GM23338 (cell line): ENCODE measurements around the gene FAM83F. TPM values are rescaled to one million over a fixed set of nuclear protein-coding genes. Genes with fewer than 3 reads are reported as not detected.

Experiments used
- ATAC-seq: fragments of 200-7000 bp; cut with Tn5 transposase; 3 replicates; pipeline ENCODE4 v1.9.1; 2020
- DNase-seq: peaks from one replicate; pipeline ENCODE4 v3.0.0-alpha.2; 2015; ENCODE audit warnings: low spot score
- H2AFZ ChIP-seq: fragments of 200-600 bp; sonication (generic); 2 replicates; pipeline ENCODE4 v1.8.0; 2016; ENCODE audit warnings: antibody characterized with exemption, mild to moderate bottlenecking, moderate library complexity
- H3F3A ChIP-seq: fragments of 200-600 bp; sonication (generic); replicated peaks from 2 replicates; pipeline ENCODE4 v1.8.0; 2017; ENCODE audit warnings: antibody characterized with exemption, mixed run types, low read depth
- H3K27ac ChIP-seq: fragments of 200-600 bp; sonication (generic); 2 replicates; pipeline ENCODE4 v1.6.1; 2016; ENCODE audit warnings: low read depth
- H3K27me3 ChIP-seq: fragments of 200-600 bp; sonication (generic); 2 replicates; pipeline ENCODE4 v1.8.0; 2016; ENCODE audit warnings: mild to moderate bottlenecking, mixed run types, moderate library complexity; ENCODE audit not compliant: insufficient read depth
- H3K36me3 ChIP-seq: fragments of 200-600 bp; sonication (generic); 2 replicates; pipeline ENCODE4 v1.8.0; 2016; ENCODE audit warnings: mild to moderate bottlenecking; ENCODE audit not compliant: insufficient read depth
- H3K4me1 ChIP-seq: fragments of 200-600 bp; sonication (generic); 2 replicates; pipeline ENCODE4 v1.8.0; 2016; ENCODE audit warnings: mild to moderate bottlenecking, moderate library complexity; ENCODE audit not compliant: insufficient read depth
- H3K4me2 ChIP-seq: fragments of 200-600 bp; sonication (generic); 2 replicates; pipeline ENCODE4 v1.7.1; 2017; ENCODE audit warnings: mixed run types
- H3K4me3 ChIP-seq: fragments of 200-600 bp; sonication (generic); 2 replicates; pipeline ENCODE4 v1.6.1; 2016; ENCODE audit warnings: mixed run types
- H3K79me2 ChIP-seq: fragments of 200-600 bp; sonication (generic); replicated peaks from 2 replicates; pipeline ENCODE4 v1.8.0; 2017; ENCODE audit warnings: mild to moderate bottlenecking; ENCODE audit not compliant: insufficient read depth
- H3K9me2 ChIP-seq: fragments of 200-600 bp; sonication (generic); 2 replicates; pipeline ENCODE4 v1.8.0; 2017; ENCODE audit not compliant: insufficient read depth
- H4K20me1 ChIP-seq: fragments of 200-600 bp; sonication (generic); replicated peaks from 2 replicates; pipeline ENCODE4 v1.8.0; 2017; ENCODE audit warnings: mild to moderate bottlenecking; ENCODE audit not compliant: insufficient read depth
- H3K27ac Mint-ChIP-seq: 2 replicates; pipeline ENCODE4 v1.8.0; 2020; ENCODE audit warnings: inconsistent platforms, mild to moderate bottlenecking, moderate library complexity, mixed read lengths
- H3K27me3 Mint-ChIP-seq: 3 replicates; pipeline ENCODE4 v1.8.0; 2022; ENCODE audit warnings: low read depth, mild to moderate bottlenecking, moderate library complexity, mixed read lengths, inconsistent platforms; ENCODE audit not compliant: insufficient read depth, poor library complexity
- H3K36me3 Mint-ChIP-seq: 3 replicates; pipeline ENCODE4 v1.8.0; 2021; ENCODE audit warnings: low read depth, mild to moderate bottlenecking, inconsistent platforms, moderate library complexity, mixed read lengths
- H3K4me1 Mint-ChIP-seq: 3 replicates; pipeline ENCODE4 v1.8.0; 2020; ENCODE audit warnings: mild to moderate bottlenecking, inconsistent platforms, mixed read lengths
- H3K4me3 Mint-ChIP-seq: 3 replicates; pipeline ENCODE4 v1.8.0; 2021; ENCODE audit warnings: moderate library complexity, mild to moderate bottlenecking, inconsistent platforms, mixed read lengths
- H3K9me3 Mint-ChIP-seq: 3 replicates; pipeline ENCODE4 v1.8.0; 2020; ENCODE audit warnings: moderate library complexity, mild to moderate bottlenecking, inconsistent platforms, mixed read lengths
- CREB1 ChIP-seq: fragments of 250-450 bp; sonication (Bioruptor Pico); IDR thresholded peaks from 2 replicates; pipeline ENCODE4 v1.5.0; 2020; ENCODE audit warnings: low read depth, mild to moderate bottlenecking, moderate library complexity
- CTCF ChIP-seq, 2 experiments: fragments of 200-600 bp in 1 of 2; sonication (generic) in 1 of 2; conservative IDR thresholded peaks; 2 replicates each; pipeline versions ENCODE4 v1.5.1 to v1.6.1; 2016 to 2017; ENCODE audit warnings: antibody characterized with exemption in 2 of 2, low read depth in 2 of 2, mild to moderate bottlenecking in 2 of 2, moderate library complexity in 1 of 2
- ETS1 ChIP-seq: IDR thresholded peaks from 2 replicates; pipeline ENCODE4 v1.6.1; 2016; ENCODE audit warnings: antibody characterized with exemption
- EZH2 ChIP-seq: fragments of 200-600 bp; sonication (generic); IDR thresholded peaks from one replicate; pipeline ENCODE4 v1.8.0; 2017; ENCODE audit warnings: antibody characterized with exemption, mild to moderate bottlenecking, low read depth; ENCODE audit not compliant: unreplicated experiment
- EZH2phosphoT487 ChIP-seq: fragments of 200-600 bp; sonication (generic); IDR thresholded peaks from one replicate; pipeline ENCODE4 v1.8.1; 2018; ENCODE audit warnings: antibody characterized with exemption; ENCODE audit not compliant: unreplicated experiment
- JUNB ChIP-seq: IDR thresholded peaks from one replicate; pipeline ENCODE4 v1.6.1; 2016; ENCODE audit warnings: antibody characterized with exemption; ENCODE audit not compliant: unreplicated experiment
- NANOG ChIP-seq: IDR thresholded peaks from 2 replicates; pipeline ENCODE4 v1.6.1; 2016; ENCODE audit warnings: antibody characterized with exemption, borderline replicate concordance
- POLR2AphosphoS5 ChIP-seq: IDR thresholded peaks from 2 replicates; pipeline ENCODE4 v1.6.1; 2016; ENCODE audit warnings: antibody characterized with exemption, low read depth
- STAT1 ChIP-seq: IDR thresholded peaks from one replicate; pipeline ENCODE4 v1.6.1; 2016; ENCODE audit warnings: antibody characterized with exemption; ENCODE audit not compliant: unreplicated experiment
- ZNF114 ChIP-seq: fragments of 250-450 bp; sonication (Bioruptor Pico); IDR thresholded peaks from 2 replicates; pipeline ENCODE4 v1.5.0; 2020; ENCODE audit warnings: mild to moderate bottlenecking, moderate library complexity
- ZNF331 ChIP-seq: fragments of 250-450 bp; sonication (Bioruptor Pico); IDR thresholded peaks from 2 replicates; pipeline ENCODE4 v1.5.0; 2020; ENCODE audit warnings: low read depth, mild to moderate bottlenecking, moderate library complexity
- polyA plus RNA-seq: library from polyadenylated mRNA; unstranded; fragments of >200 nt; fragmentation: Nextera tagmentation; extraction: Ambion mirVana; gene quantifications from 2 replicates; pipeline ENCODE4 v1.2.1, GENCODE V29; 2016
- total RNA-seq: library from RNA; depleted of rRNA; stranded (reverse); fragments of >200 nt; shearing (Covaris generic); gene quantifications from 2 replicates; pipeline ENCODE4 v1.2.3, GENCODE V29; 2014
- TF ChIP-seq, protein P1 (sequence below): IDR thresholded peaks from one replicate; pipeline ENCODE4 v1.6.1; 2018; ENCODE audit warnings: antibody characterized with exemption; ENCODE audit not compliant: unreplicated experiment
- TF ChIP-seq, protein P2 (sequence below): fragments of 250-450 bp; sonication (Bioruptor Pico); IDR thresholded peaks from 2 replicates; pipeline ENCODE4 v1.5.0; 2020; ENCODE audit warnings: mild to moderate bottlenecking, moderate library complexity

Gene FAM83F
- total and polyA plus RNA-seq, 2 experiments from 2014 or later: 3.7 to 15.9 TPM

DNA sequence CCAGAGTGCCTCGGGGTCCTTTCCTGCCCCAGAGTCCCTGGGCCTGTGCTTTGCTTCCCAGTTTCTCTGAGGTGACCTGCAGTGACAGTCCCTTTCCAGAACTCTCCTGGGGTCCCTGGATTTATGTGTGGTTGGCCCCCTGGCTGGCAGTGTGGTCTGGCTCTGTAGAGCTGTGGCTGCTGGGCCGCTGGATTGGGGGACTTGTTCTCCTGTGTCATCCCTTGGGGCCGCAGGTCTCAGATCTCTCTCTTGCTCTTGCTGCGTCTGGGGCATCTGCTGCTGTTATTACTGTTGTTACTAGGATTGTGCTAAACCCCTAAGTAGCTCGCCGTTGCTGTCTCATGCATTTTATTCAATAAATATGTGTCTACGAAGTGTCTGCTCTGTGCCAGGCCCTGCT, 31.9 kb downstream of the FAM83F start:
- H3K4me2 ChIP-seq: no peak overlapping the region
- no peaks in the 10 kb centered on the region; the same call in 2 of the 3 replicates for H3K9me3 Mint-ChIP-seq
- H3K4me1 ChIP-seq: peaks cover 8% of the 10 kb centered on the region; the same call in 1 of the 2 replicates
- TF ChIP-seq CTCF (conservative IDR thresholded peaks at IDR 0.05; ENCODE audit: low read depth in 2 of 2) (no peak), CREB1 (CRISPR knock-in tag) (no peak), EZH2phosphoT487 (no peak), POLR2AphosphoS5 (no peak), JUNB (no peak), ZNF114 (CRISPR knock-in tag) (no peak), STAT1 (no peak), ETS1 (no peak), EZH2 (no peak), ZNF331 (CRISPR knock-in tag) (no peak), NANOG (no peak)
- TF ChIP-seq, protein P1, sequence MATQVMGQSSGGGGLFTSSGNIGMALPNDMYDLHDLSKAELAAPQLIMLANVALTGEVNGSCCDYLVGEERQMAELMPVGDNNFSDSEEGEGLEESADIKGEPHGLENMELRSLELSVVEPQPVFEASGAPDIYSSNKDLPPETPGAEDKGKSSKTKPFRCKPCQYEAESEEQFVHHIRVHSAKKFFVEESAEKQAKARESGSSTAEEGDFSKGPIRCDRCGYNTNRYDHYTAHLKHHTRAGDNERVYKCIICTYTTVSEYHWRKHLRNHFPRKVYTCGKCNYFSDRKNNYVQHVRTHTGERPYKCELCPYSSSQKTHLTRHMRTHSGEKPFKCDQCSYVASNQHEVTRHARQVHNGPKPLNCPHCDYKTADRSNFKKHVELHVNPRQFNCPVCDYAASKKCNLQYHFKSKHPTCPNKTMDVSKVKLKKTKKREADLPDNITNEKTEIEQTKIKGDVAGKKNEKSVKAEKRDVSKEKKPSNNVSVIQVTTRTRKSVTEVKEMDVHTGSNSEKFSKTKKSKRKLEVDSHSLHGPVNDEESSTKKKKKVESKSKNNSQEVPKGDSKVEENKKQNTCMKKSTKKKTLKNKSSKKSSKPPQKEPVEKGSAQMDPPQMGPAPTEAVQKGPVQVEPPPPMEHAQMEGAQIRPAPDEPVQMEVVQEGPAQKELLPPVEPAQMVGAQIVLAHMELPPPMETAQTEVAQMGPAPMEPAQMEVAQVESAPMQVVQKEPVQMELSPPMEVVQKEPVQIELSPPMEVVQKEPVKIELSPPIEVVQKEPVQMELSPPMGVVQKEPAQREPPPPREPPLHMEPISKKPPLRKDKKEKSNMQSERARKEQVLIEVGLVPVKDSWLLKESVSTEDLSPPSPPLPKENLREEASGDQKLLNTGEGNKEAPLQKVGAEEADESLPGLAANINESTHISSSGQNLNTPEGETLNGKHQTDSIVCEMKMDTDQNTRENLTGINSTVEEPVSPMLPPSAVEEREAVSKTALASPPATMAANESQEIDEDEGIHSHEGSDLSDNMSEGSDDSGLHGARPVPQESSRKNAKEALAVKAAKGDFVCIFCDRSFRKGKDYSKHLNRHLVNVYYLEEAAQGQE: no peak
- TF ChIP-seq, protein P2, sequence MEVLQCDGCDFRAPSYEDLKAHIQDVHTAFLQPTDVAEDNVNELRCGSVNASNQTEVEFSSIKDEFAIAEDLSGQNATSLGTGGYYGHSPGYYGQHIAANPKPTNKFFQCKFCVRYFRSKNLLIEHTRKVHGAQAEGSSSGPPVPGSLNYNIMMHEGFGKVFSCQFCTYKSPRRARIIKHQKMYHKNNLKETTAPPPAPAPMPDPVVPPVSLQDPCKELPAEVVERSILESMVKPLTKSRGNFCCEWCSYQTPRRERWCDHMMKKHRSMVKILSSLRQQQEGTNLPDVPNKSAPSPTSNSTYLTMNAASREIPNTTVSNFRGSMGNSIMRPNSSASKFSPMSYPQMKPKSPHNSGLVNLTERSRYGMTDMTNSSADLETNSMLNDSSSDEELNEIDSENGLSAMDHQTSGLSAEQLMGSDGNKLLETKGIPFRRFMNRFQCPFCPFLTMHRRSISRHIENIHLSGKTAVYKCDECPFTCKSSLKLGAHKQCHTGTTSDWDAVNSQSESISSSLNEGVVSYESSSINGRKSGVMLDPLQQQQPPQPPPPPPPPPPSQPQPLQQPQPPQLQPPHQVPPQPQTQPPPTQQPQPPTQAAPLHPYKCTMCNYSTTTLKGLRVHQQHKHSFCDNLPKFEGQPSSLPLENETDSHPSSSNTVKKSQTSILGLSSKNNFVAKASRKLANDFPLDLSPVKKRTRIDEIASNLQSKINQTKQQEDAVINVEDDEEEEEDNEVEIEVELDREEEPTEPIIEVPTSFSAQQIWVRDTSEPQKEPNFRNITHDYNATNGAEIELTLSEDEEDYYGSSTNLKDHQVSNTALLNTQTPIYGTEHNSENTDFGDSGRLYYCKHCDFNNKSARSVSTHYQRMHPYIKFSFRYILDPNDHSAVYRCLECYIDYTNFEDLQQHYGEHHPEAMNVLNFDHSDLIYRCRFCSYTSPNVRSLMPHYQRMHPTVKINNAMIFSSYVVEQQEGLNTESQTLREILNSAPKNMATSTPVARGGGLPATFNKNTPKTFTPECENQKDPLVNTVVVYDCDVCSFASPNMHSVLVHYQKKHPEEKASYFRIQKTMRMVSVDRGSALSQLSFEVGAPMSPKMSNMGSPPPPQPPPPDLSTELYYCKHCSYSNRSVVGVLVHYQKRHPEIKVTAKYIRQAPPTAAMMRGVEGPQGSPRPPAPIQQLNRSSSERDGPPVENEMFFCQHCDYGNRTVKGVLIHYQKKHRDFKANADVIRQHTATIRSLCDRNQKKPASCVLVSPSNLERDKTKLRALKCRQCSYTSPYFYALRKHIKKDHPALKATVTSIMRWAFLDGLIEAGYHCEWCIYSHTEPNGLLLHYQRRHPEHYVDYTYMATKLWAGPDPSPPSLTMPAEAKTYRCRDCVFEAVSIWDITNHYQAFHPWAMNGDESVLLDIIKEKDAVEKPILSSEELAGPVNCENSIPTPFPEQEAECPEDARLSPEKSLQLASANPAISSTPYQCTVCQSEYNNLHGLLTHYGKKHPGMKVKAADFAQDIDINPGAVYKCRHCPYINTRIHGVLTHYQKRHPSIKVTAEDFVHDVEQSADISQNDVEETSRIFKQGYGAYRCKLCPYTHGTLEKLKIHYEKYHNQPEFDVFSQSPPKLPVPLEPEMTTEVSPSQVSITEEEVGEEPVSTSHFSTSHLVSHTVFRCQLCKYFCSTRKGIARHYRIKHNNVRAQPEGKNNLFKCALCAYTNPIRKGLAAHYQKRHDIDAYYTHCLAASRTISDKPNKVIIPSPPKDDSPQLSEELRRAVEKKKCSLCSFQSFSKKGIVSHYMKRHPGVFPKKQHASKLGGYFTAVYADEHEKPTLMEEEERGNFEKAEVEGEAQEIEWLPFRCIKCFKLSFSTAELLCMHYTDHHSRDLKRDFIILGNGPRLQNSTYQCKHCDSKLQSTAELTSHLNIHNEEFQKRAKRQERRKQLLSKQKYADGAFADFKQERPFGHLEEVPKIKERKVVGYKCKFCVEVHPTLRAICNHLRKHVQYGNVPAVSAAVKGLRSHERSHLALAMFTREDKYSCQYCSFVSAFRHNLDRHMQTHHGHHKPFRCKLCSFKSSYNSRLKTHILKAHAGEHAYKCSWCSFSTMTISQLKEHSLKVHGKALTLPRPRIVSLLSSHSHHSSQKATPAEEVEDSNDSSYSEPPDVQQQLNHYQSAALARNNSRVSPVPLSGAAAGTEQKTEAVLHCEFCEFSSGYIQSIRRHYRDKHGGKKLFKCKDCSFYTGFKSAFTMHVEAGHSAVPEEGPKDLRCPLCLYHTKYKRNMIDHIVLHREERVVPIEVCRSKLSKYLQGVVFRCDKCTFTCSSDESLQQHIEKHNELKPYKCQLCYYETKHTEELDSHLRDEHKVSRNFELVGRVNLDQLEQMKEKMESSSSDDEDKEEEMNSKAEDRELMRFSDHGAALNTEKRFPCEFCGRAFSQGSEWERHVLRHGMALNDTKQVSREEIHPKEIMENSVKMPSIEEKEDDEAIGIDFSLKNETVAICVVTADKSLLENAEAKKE (CRISPR knock-in tag): no peak
- no peak overlapping the region for H2AFZ ChIP-seq
- H3K27me3 Mint-ChIP-seq: peaks cover 7% of the 10 kb centered on the region
- H3K79me2 ChIP-seq: no peaks in the 10 kb centered on the region
- no peak overlapping the region for H3K27ac ChIP-seq
- no peaks in the 10 kb centered on the region; the same call in 1 of the 2 replicates for H4K20me1 ChIP-seq
- DNase-seq (no peak), ATAC-seq (no peak)
- H3K4me3 Mint-ChIP-seq: no peak overlapping the region
- H3K27me3 ChIP-seq: no peaks in the 10 kb centered on the region
- H3K36me3 ChIP-seq: no peaks in the 10 kb centered on the region
- peaks cover 4% of the 10 kb centered on the region; the same call in 1 of the 2 replicates for H3F3A ChIP-seq
- H3K4me1 Mint-ChIP-seq: peaks cover 31% of the 10 kb centered on the region
- no peak overlapping the region for H3K27ac Mint-ChIP-seq
- no peak overlapping the region for H3K4me3 ChIP-seq
- no peaks in the 10 kb centered on the region for H3K9me2 ChIP-seq
- H3K36me3 Mint-ChIP-seq: peaks cover 8% of the 10 kb centered on the region; the same call in 2 of the 3 replicates
